Measurements from ENCODE around the gene CMAS. TPM values are rescaled to one million over a fixed set of nuclear protein-coding genes. Genes with fewer than 3 reads are reported as not detected.

Gene CMAS
- total and polyA plus RNA-seq, 2 of the 8 experiments (the other 6 are each of a cell fraction or from before 2014, with no cell fraction given), result 13.2 to 59.8 TPM

GRCh38 chr12:22050078-22050477 lies 4.1 kb downstream of the CMAS start:
- WGBS, 2 experiments (ENCODE audit: extremely low coverage in 1 of 2, insufficient coverage in 1 of 2, insufficient read length in 1 of 2, insufficient replicate concordance in 2 of 2, low coverage in 1 of 2, low lambda C conversion rate in 2 of 2, missing lambda C conversion rate in 1 of 2), result 90% methylated on average over 4 of the region's 4 CpGs; no CpG with 5 or more reads in 1 of the 2 experiments
- peaks cover 0 to 14% (median 6%) of the 10 kb centered on the region in 4 experiments; a peak in 4 of 7 replicates for H3K4me1 ChIP-seq (replicated peaks in 1 of 4; ENCODE audit: control insufficient read depth in 3 of 4, insufficient read depth in 4 of 4, low read length in 3 of 4)
- H3K79me1 ChIP-seq (ENCODE audit: low read depth, low read length), result 0 out of 2 replicates have a peak, but pooled peaks cover 2% of the 10 kb centered on the region
- H2BK12ac ChIP-seq (ENCODE audit: low read depth, low read length), result no peak overlapping the region
- no peak overlapping the region for H3K4ac ChIP-seq (replicated peaks; ENCODE audit: insufficient read length, low read depth, low read length)
- no peak overlapping the region for H2BK20ac ChIP-seq (ENCODE audit: low read length)
- CTCF ChIA-PET (ENCODE audit: partially characterized antibody), result interaction anchor here (0.9 kb wide), 1 partner anchor 289 kb away, joined by 3 read pairs; no protein-coding TSS in a partner anchor
- H3K18ac ChIP-seq (ENCODE audit: extremely low read depth, low read length), result no peak overlapping the region
- no peak overlapping the region for H3K27ac ChIP-seq (ENCODE audit: low read depth, low read length)
- no peak overlapping the region for H2AFZ ChIP-seq (ENCODE audit: low read length)
- H3K56ac ChIP-seq (replicated peaks; ENCODE audit: insufficient read length, low read depth, low read length), result no peak overlapping the region
- no peaks in the 10 kb centered on the region for H4K20me1 ChIP-seq (replicated peaks in 1 of 2; ENCODE audit: control insufficient read depth in 1 of 2, insufficient read depth in 2 of 2, low read length in 2 of 2)
- H4K5ac ChIP-seq (ENCODE audit: insufficient read length, low read depth, low read length), result no peak overlapping the region
- H3K4me2 ChIP-seq (ENCODE audit: insufficient read depth in 1 of 2, low read depth in 2 of 2, low read length in 2 of 2), result no peak overlapping the region
- no peak overlapping the region for H3K14ac ChIP-seq (ENCODE audit: insufficient read length)
- H3K36me3 ChIP-seq (ENCODE audit: control insufficient read depth in 2 of 4, insufficient read depth in 4 of 4, low read length in 3 of 4), result no peaks in the 10 kb centered on the region; a peak in 2 of 8 replicates
- POLR2A ChIA-PET (ENCODE audit: partially characterized antibody), result interaction anchor here (0.5 kb wide), 1 partner anchor 402 kb away, joined by 3 read pairs; no protein-coding TSS in a partner anchor
- H2BK15ac ChIP-seq (ENCODE audit: low read length), result 0 out of 2 replicates have a peak overlapping the region, but pooled peaks have one; percentile 18
- H2BK120ac ChIP-seq (replicated peaks; ENCODE audit: low read depth, low read length), result no peak overlapping the region
- no peak overlapping the region for H4K8ac ChIP-seq (ENCODE audit: extremely low read depth, insufficient read depth, low read length)
- no peaks in the 10 kb centered on the region for H3K9me3 ChIP-seq (ENCODE audit: insufficient read depth in 2 of 2, low read depth in 1 of 2, low read length in 1 of 2)
- no peak overlapping the region for H3K23ac ChIP-seq (ENCODE audit: insufficient read length)
- H4K91ac ChIP-seq (replicated peaks; ENCODE audit: insufficient read length, low read length), result no peak overlapping the region
- no peaks in the 10 kb centered on the region for H3K23me2 ChIP-seq (ENCODE audit: low read depth, low read length)
- H3K79me2 ChIP-seq (ENCODE audit: control insufficient read depth in 1 of 2, insufficient read depth in 2 of 2, low read length in 2 of 2), result peaks cover 0 to 55% of the 10 kb centered on the region in 2 experiments; a peak in 2 of 4 replicates
- no peak overlapping the region for H2AK5ac ChIP-seq (ENCODE audit: low read depth, low read length)
- no peak overlapping the region for H2BK5ac ChIP-seq (ENCODE audit: low read depth, low read length)
- FAIRE-seq, result no peak
- no peak overlapping the region for H3K4me3 ChIP-seq (ENCODE audit: extremely low read depth in 1 of 4, insufficient read depth in 2 of 4, low read depth in 3 of 4, low read length in 4 of 4)
- no peak for DNase-seq (ENCODE audit: low read depth in 1 of 2, low spot score in 2 of 2)
- H3K27me3 ChIP-seq (replicated peaks in 1 of 4; ENCODE audit: control insufficient read depth in 3 of 4, extremely low read depth in 1 of 4, insufficient read depth in 3 of 4, low read length in 3 of 4), result no peaks in the 10 kb centered on the region
- no peak overlapping the region for H3K9ac ChIP-seq (replicated peaks in 1 of 4; ENCODE audit: extremely low read depth in 1 of 4, low read depth in 3 of 4, low read length in 3 of 4)
- TF ChIP-seq EP300 (IDR thresholded peaks at IDR 0.05; ENCODE audit: borderline replicate concordance in 1 of 2, low read depth in 2 of 2, low read length in 2 of 2) (no peak), GABPA (IDR thresholded peaks at IDR 0.05; ENCODE audit: borderline replicate concordance, insufficient read depth, low read length) (no peak), KDM4A (IDR thresholded peaks at IDR 0.05; ENCODE audit: low read depth, low read length, severe bottlenecking) (no peak)
- TF ChIP-seq, protein P1, sequence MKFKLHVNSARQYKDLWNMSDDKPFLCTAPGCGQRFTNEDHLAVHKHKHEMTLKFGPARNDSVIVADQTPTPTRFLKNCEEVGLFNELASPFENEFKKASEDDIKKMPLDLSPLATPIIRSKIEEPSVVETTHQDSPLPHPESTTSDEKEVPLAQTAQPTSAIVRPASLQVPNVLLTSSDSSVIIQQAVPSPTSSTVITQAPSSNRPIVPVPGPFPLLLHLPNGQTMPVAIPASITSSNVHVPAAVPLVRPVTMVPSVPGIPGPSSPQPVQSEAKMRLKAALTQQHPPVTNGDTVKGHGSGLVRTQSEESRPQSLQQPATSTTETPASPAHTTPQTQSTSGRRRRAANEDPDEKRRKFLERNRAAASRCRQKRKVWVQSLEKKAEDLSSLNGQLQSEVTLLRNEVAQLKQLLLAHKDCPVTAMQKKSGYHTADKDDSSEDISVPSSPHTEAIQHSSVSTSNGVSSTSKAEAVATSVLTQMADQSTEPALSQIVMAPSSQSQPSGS (IDR thresholded peaks at IDR 0.05; ENCODE audit: low read length), result no peak
